Measurements from ENCODE around the gene TMEM8B. TPM values are rescaled to one million over a fixed set of nuclear protein-coding genes. Genes with fewer than 3 reads are reported as not detected.

The TMEM8B gene
- total RNA-seq, 1 experiment from 2014 or later: 9.3 TPM

DNA sequence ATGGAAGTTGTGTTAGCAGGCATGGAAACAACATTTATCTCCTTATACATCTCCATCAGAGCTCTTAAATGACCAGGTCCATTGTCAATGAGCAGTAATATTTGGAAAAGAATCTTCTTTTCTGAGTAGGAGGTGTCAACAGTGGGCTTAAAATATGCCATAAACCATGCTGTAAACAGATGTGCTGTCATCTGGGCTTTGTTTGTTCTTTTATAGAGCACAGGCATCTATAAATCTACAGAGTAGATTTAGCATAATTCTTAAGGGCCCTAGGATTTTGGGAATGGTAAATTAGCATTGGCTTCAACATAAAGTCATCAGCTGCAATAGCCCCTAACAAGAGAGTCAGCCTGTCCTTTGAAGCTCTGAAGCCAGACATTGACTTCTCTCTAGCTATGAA is 69.3 kb downstream of the TMEM8B start:
- Histone ChIP-seq H2BK20ac (ENCODE audit: low read depth, low read length, poor library complexity, severe bottlenecking) (no peak overlapping the region), H4K91ac (ENCODE audit: insufficient read length, low read depth, low read length) (no peak overlapping the region), H3K27ac (ENCODE audit: insufficient read length, low read depth, low read length) (no peak overlapping the region), H3K79me2 (ENCODE audit: insufficient read depth, low read length) (no peaks in the 10 kb centered on the region), H2BK5ac (ENCODE audit: insufficient read length, low read length) (no peak overlapping the region), H3K56ac (ENCODE audit: insufficient read length, low read depth, low read length) (no peak overlapping the region), H3K9me3 (ENCODE audit: control insufficient read depth, low read depth, low read length) (no peaks in the 10 kb centered on the region), H4K5ac (ENCODE audit: insufficient read length, low read depth, low read length) (no peak overlapping the region), H3K4ac (ENCODE audit: low read depth, low read length) (no peak overlapping the region), H2AK5ac (ENCODE audit: insufficient read length, low read length) (no peak overlapping the region), H2BK120ac (ENCODE audit: low read depth, low read length, poor library complexity, severe bottlenecking) (no peak overlapping the region), H2AFZ (ENCODE audit: low read length) (no peak overlapping the region), H3K23ac (ENCODE audit: insufficient read length, low read depth, low read length) (no peak overlapping the region), H2BK15ac (ENCODE audit: low read depth, low read length) (no peak overlapping the region), H3K27me3 (ENCODE audit: insufficient read depth, low read length) (no peaks in the 10 kb centered on the region), H3K18ac (ENCODE audit: insufficient read length, low read depth, low read length) (no peak overlapping the region), H3K4me2 (ENCODE audit: insufficient read depth, insufficient read length, low read length) (no peak overlapping the region), H4K8ac (replicated peaks; ENCODE audit: insufficient read length, low read depth, low read length) (no peak overlapping the region), H3T11ph (ENCODE audit: low read length) (no peak overlapping the region), H3K4me1 (ENCODE audit: insufficient read depth, low read length) (no peaks in the 10 kb centered on the region), H3K79me1 (ENCODE audit: insufficient read depth, low read depth, low read length, poor library complexity, severe bottlenecking) (no peaks in the 10 kb centered on the region), H2BK12ac (ENCODE audit: insufficient read length, low read depth, low read length) (no peak overlapping the region), H4K20me1 (ENCODE audit: control insufficient read depth, insufficient read depth, insufficient read length) (no peaks in the 10 kb centered on the region), H3K14ac (ENCODE audit: insufficient read depth, low read length) (no peak overlapping the region), H3K9ac (ENCODE audit: extremely low read depth, insufficient read length, low read length) (no peak overlapping the region), H3K23me2 (ENCODE audit: insufficient read length, low read depth, low read length, poor library complexity, severe bottlenecking) (no peaks in the 10 kb centered on the region)
- no peak overlapping the region for H3K27ac Mint-ChIP-seq
- no peak for DNase-seq
- no peaks in the 10 kb centered on the region for H3K36me3 Mint-ChIP-seq (ENCODE audit: insufficient read depth in 1 of 3, low read depth in 3 of 3)
- TF ChIP-seq, protein P1, sequence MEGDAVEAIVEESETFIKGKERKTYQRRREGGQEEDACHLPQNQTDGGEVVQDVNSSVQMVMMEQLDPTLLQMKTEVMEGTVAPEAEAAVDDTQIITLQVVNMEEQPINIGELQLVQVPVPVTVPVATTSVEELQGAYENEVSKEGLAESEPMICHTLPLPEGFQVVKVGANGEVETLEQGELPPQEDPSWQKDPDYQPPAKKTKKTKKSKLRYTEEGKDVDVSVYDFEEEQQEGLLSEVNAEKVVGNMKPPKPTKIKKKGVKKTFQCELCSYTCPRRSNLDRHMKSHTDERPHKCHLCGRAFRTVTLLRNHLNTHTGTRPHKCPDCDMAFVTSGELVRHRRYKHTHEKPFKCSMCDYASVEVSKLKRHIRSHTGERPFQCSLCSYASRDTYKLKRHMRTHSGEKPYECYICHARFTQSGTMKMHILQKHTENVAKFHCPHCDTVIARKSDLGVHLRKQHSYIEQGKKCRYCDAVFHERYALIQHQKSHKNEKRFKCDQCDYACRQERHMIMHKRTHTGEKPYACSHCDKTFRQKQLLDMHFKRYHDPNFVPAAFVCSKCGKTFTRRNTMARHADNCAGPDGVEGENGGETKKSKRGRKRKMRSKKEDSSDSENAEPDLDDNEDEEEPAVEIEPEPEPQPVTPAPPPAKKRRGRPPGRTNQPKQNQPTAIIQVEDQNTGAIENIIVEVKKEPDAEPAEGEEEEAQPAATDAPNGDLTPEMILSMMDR (conservative IDR thresholded peaks at IDR 0.05): no peak
- no peaks in the 10 kb centered on the region for H3K4me1 Mint-ChIP-seq
- H3K27me3 Mint-ChIP-seq (ENCODE audit: low read depth): peaks cover 7% of the 10 kb centered on the region
- no peak overlapping the region for H3K4me3 Mint-ChIP-seq
- no peaks in the 10 kb centered on the region for H3K9me3 Mint-ChIP-seq
